Keratinocyte (primary cell): ENCODE measurements around the gene FIP1L1.

Experiments used
- EZH2 ChIP-seq: IDR thresholded peaks from one replicate; pipeline ENCODE4 v1.6.1; 2012; ENCODE audit warnings: inconsistent platforms, mild to moderate bottlenecking, low read length, moderate library complexity
- TF ChIP-seq, protein P1 (sequence below), 3 experiments: IDR thresholded peaks in 1 of 3; conservative IDR thresholded peaks in 1 of 3; optimal IDR thresholded peaks in 1 of 3; 2 replicates in 2 of 3; 3 replicates in 1 of 3; pipeline versions ENCODE3 to v1.5.1; 2011; ENCODE audit warnings: low read length in 3 of 3, mild to moderate bottlenecking in 3 of 3, moderate library complexity in 2 of 3, control low read depth in 1 of 3, inconsistent platforms in 1 of 3; ENCODE audit not compliant: insufficient read depth in 2 of 3; ENCODE audit errors: extremely low read depth in 1 of 3

DNA sequence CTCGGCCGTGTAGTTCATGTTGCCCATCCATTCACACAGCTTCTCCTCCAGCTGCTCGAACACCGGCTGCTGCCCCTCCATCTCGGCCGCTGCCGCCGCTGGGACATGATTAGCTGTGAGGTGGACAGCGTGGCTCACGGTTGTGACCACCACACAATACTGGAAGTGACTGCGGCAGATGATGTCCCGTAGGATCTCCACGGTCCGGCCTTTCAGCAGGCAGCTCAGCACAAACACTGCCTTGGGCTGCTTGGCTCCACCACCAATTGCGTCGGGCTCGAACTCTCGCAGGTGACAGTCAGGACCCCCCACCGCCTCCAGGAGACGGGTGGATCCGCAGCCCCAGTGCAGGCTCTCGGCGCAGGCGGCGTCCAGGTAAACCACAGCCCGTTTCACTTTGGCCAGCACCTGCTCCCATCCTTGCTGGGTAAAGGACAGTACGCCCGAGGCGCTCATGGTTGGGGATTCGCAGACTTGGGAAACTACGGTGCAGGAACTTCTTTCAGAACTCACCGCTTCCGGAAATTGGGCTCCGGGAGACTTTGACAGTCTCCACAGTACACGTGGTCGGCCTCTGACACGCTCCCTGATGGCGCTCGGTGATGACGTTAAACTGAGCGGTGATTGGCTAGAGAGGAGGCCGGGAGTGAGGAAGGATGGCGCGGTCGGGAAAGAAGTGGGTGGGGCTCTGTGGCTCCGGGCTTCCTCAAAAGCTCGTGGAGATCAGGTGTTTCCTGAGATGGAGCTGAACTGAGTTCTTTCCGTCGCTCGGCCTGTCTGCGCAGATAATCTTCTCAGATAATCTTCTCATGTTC, 11.7 kb upstream of the FIP1L1 start, which contains the start of gene SCFD2:
- TF ChIP-seq, protein P1, sequence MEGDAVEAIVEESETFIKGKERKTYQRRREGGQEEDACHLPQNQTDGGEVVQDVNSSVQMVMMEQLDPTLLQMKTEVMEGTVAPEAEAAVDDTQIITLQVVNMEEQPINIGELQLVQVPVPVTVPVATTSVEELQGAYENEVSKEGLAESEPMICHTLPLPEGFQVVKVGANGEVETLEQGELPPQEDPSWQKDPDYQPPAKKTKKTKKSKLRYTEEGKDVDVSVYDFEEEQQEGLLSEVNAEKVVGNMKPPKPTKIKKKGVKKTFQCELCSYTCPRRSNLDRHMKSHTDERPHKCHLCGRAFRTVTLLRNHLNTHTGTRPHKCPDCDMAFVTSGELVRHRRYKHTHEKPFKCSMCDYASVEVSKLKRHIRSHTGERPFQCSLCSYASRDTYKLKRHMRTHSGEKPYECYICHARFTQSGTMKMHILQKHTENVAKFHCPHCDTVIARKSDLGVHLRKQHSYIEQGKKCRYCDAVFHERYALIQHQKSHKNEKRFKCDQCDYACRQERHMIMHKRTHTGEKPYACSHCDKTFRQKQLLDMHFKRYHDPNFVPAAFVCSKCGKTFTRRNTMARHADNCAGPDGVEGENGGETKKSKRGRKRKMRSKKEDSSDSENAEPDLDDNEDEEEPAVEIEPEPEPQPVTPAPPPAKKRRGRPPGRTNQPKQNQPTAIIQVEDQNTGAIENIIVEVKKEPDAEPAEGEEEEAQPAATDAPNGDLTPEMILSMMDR (optimal IDR thresholded peaks at IDR 0.05 in 1 of 3, IDR thresholded peaks at IDR 0.05 in 1 of 3, conservative IDR thresholded peaks at IDR 0.05 in 1 of 3; ENCODE audit: extremely low read depth in 1 of 3, insufficient read depth in 2 of 3, low read length in 3 of 3), result no peak
- TF ChIP-seq EZH2, result no peak
